H1 (cell line): ENCODE results near the gene ARHGEF28. TPM values are rescaled to one million over a fixed set of nuclear protein-coding genes. Genes with fewer than 3 reads are reported as not detected.

ENCODE experiments used
- CTCF ChIA-PET: fragments of 300-600 bp; sonication (Branson Sonifier 250); formaldehyde crosslinking; loops from one replicate; lab custom pipeline; 2021; ENCODE audit not compliant: partially characterized antibody; lab: Charles Lee
- POLR2A ChIA-PET: fragments of 300-600 bp; sonication (Branson Sonifier 250); formaldehyde crosslinking; loops from one replicate; lab custom pipeline; 2021; ENCODE audit warnings: inconsistent platforms; ENCODE audit not compliant: partially characterized antibody; lab: Charles Lee
- DNase-seq, 2 experiments: peaks; one replicate each; pipeline versions ENCODE4 v3.0.0 to v3.0.0-alpha.2; 2010 to 2022; ENCODE audit warnings: low spot score in 2 of 2, low read depth in 1 of 2, mixed read lengths in 1 of 2
- FAIRE-seq: peaks from 2 replicates; lab custom pipeline; 2011; peaks lifted over from hg19 to GRCh38; lab: Jason Lieb, UNC
- H2AFZ ChIP-seq: 2 replicates; pipeline ENCODE4 v1.8.1; 2012; ENCODE audit warnings: low read length, inconsistent platforms
- H2AK5ac ChIP-seq: 2 replicates; pipeline ENCODE4 v1.6.1; 2013; ENCODE audit warnings: low read depth, low read length
- H2BK120ac ChIP-seq: replicated peaks from 2 replicates; pipeline ENCODE3; 2013; ENCODE audit warnings: low read depth, low read length, inconsistent platforms
- H2BK12ac ChIP-seq: 2 replicates; pipeline ENCODE4 v1.6.1; 2013; ENCODE audit warnings: low read depth, low read length
- H2BK15ac ChIP-seq: 2 replicates; pipeline ENCODE4 v1.6.1; 2013; ENCODE audit warnings: low read length
- H2BK20ac ChIP-seq: 2 replicates; pipeline ENCODE4 v1.6.1; 2013; ENCODE audit warnings: low read length
- H2BK5ac ChIP-seq: 2 replicates; pipeline ENCODE4 v1.6.1; 2013; ENCODE audit warnings: low read depth, low read length
- H3K14ac ChIP-seq: 2 replicates; pipeline ENCODE4 v1.6.1; 2013; ENCODE audit warnings: inconsistent platforms; ENCODE audit not compliant: insufficient read length
- H3K18ac ChIP-seq: 2 replicates; pipeline ENCODE4 v1.6.1; 2013; ENCODE audit warnings: low read length; ENCODE audit errors: extremely low read depth
- H3K23ac ChIP-seq: 2 replicates; pipeline ENCODE4 v1.6.1; 2013; ENCODE audit warnings: inconsistent platforms; ENCODE audit not compliant: insufficient read length
- H3K23me2 ChIP-seq: 2 replicates; pipeline ENCODE4 v1.6.1; 2013; ENCODE audit warnings: low read depth, low read length
- H3K27ac ChIP-seq: 2 replicates; pipeline ENCODE4 v1.6.1; 2011; ENCODE audit warnings: low read depth, low read length, inconsistent platforms
- H3K27me3 ChIP-seq, 4 experiments: replicated peaks in 1 of 4; 1 replicate in 1 of 4; 2 replicates in 3 of 4; pipeline versions ENCODE4 v1.6.1 to v1.8.1; 2011 to 2013; ENCODE audit warnings: low read length in 3 of 4, mild to moderate bottlenecking in 3 of 4, inconsistent platforms in 2 of 4, mixed read lengths in 2 of 4, moderate library complexity in 1 of 4; ENCODE audit not compliant: control insufficient read depth in 3 of 4, insufficient read depth in 3 of 4; ENCODE audit errors: extremely low read depth in 1 of 4
- H3K36me3 ChIP-seq, 4 experiments: 2 replicates each; pipeline versions ENCODE4 v1.6.1 to v1.8.1; 2011 to 2013; ENCODE audit warnings: mild to moderate bottlenecking in 4 of 4, low read length in 3 of 4, moderate library complexity in 2 of 4, control low read depth in 1 of 4, inconsistent platforms in 1 of 4; ENCODE audit not compliant: insufficient read depth in 4 of 4, control insufficient read depth in 2 of 4
- H3K4ac ChIP-seq: replicated peaks from 2 replicates; pipeline ENCODE3; 2013; ENCODE audit warnings: low read length, low read depth, mixed read lengths, inconsistent platforms; ENCODE audit not compliant: insufficient read length
- H3K4me1 ChIP-seq, 4 experiments: replicated peaks in 1 of 4; 1 replicate in 1 of 4; 2 replicates in 3 of 4; pipeline versions ENCODE4 v1.6.1 to v1.8.1; 2011 to 2013; ENCODE audit warnings: low read length in 3 of 4, inconsistent platforms in 2 of 4, mixed read lengths in 1 of 4; ENCODE audit not compliant: insufficient read depth in 4 of 4, control insufficient read depth in 3 of 4
- H3K4me2 ChIP-seq, 2 experiments: 2 replicates each; pipeline versions ENCODE4 v1.6.1 to v1.8.1; 2011 to 2013; ENCODE audit warnings: low read depth in 2 of 2, low read length in 2 of 2, control low read depth in 1 of 2, inconsistent platforms in 1 of 2, mild to moderate bottlenecking in 1 of 2; ENCODE audit not compliant: insufficient read depth in 1 of 2
- H3K4me3 ChIP-seq, 4 experiments: fragments of 200-600, 300-600 bp in 1 of 4; sonication (generic), shearing (Covaris generic), sonication (Bioruptor Twin) in 1 of 4; 2 replicates each; pipeline versions ENCODE4 v1.5.1 to v1.8.1; 2011 to 2016; ENCODE audit warnings: low read length in 4 of 4, low read depth in 3 of 4, control low read depth in 2 of 4, inconsistent platforms in 2 of 4, mild to moderate bottlenecking in 2 of 4, mixed read lengths in 1 of 4, moderate library complexity in 1 of 4; ENCODE audit not compliant: insufficient read depth in 2 of 4; ENCODE audit errors: extremely low read depth in 1 of 4
- H3K56ac ChIP-seq: replicated peaks from 2 replicates; pipeline ENCODE3; 2013; ENCODE audit warnings: low read depth, mild to moderate bottlenecking, mixed read lengths, low read length, inconsistent platforms; ENCODE audit not compliant: insufficient read length
- H3K79me1 ChIP-seq: 2 replicates; pipeline ENCODE4 v1.6.1; 2013; ENCODE audit warnings: low read depth, low read length, control low read depth
- H3K79me2 ChIP-seq, 2 experiments: 2 replicates each; pipeline versions ENCODE4 v1.6.1 to v1.8.1; 2012 to 2013; ENCODE audit warnings: low read length in 2 of 2, mild to moderate bottlenecking in 2 of 2, inconsistent platforms in 1 of 2; ENCODE audit not compliant: insufficient read depth in 2 of 2, control insufficient read depth in 1 of 2
- H3K9ac ChIP-seq, 4 experiments: replicated peaks in 1 of 4; 1 replicate in 1 of 4; 2 replicates in 3 of 4; pipeline versions ENCODE4 v1.6.1 to v1.8.1; 2011 to 2013; ENCODE audit warnings: low read depth in 3 of 4, low read length in 3 of 4, control low read depth in 2 of 4, mild to moderate bottlenecking in 2 of 4, moderate library complexity in 2 of 4, inconsistent platforms in 1 of 4; ENCODE audit errors: extremely low read depth in 1 of 4
- H3K9me3 ChIP-seq, 2 experiments: 2 replicates each; pipeline versions ENCODE4 v1.6.1 to v1.8.1; 2012 to 2013; ENCODE audit warnings: mild to moderate bottlenecking in 2 of 2, moderate library complexity in 2 of 2, control low read depth in 1 of 2, inconsistent platforms in 1 of 2, low read depth in 1 of 2, low read length in 1 of 2, mixed read lengths in 1 of 2; ENCODE audit not compliant: insufficient read depth in 2 of 2
- H4K20me1 ChIP-seq, 2 experiments: replicated peaks in 1 of 2; 2 replicates each; pipeline versions ENCODE3 to v1.8.1; 2011 to 2013; ENCODE audit warnings: inconsistent platforms in 2 of 2, low read length in 2 of 2, mild to moderate bottlenecking in 1 of 2; ENCODE audit not compliant: insufficient read depth in 2 of 2, control insufficient read depth in 1 of 2
- H4K5ac ChIP-seq: 2 replicates; pipeline ENCODE4 v1.6.1; 2013; ENCODE audit warnings: low read length, low read depth, mixed read lengths, inconsistent platforms; ENCODE audit not compliant: insufficient read length
- H4K8ac ChIP-seq: 2 replicates; pipeline ENCODE4 v1.8.0; 2013; ENCODE audit warnings: mild to moderate bottlenecking, moderate library complexity, low read length, inconsistent platforms; ENCODE audit not compliant: insufficient read depth; ENCODE audit errors: extremely low read depth
- H4K91ac ChIP-seq: replicated peaks from 2 replicates; pipeline ENCODE3; 2013; ENCODE audit warnings: low read length, mixed read lengths, inconsistent platforms; ENCODE audit not compliant: insufficient read length
- KDM1A ChIP-seq: fragments of 200-600, 300-600 bp; sonication (generic); IDR thresholded peaks from 2 replicates; pipeline ENCODE4 v1.7.1; 2016; ENCODE audit warnings: mild to moderate bottlenecking, low read length, borderline replicate concordance
- RBBP5 ChIP-seq: IDR thresholded peaks from 2 replicates; pipeline ENCODE4 v1.7.1; 2012; ENCODE audit warnings: low read depth, mild to moderate bottlenecking, inconsistent platforms, low read length, moderate library complexity, borderline replicate concordance
- RFX5 ChIP-seq: IDR thresholded peaks from 2 replicates; pipeline ENCODE4 v1.6.1; 2011; ENCODE audit warnings: low read depth, low read length, improper control_type of control experiment, borderline replicate concordance
- WGBS, 2 experiments: shearing (Covaris generic) in 1 of 2; methylation state at CpG; one replicate each; pipeline versions ENCODE4 v1.1.6 to v1.1.7; 2013 to 2015; ENCODE audit warnings: low lambda C conversion rate in 2 of 2, mixed read lengths in 2 of 2, inconsistent platforms in 1 of 2, low coverage in 1 of 2, missing lambda C conversion rate in 1 of 2; ENCODE audit not compliant: insufficient replicate concordance in 2 of 2, insufficient coverage in 1 of 2, insufficient read length in 1 of 2; ENCODE audit errors: extremely low coverage in 1 of 2, missing lambda C conversion rate in 1 of 2; 5-methylcytosine and 5-hydroxymethylcytosine counted together
- polyA plus RNA-seq, 7 experiments: library from polyadenylated mRNA; depleted of rRNA in 3 of 7; stranded (reverse) in 5 of 7; unstranded in 2 of 7; fragments of >200 nt in 5 of 7; fragments of 200-250 nt in 2 of 7; gene quantifications; 1 replicate in 5 of 7; 2 replicates in 1 of 7; 4 replicates in 1 of 7; pipeline versions ENCODE4 v1.2.1 to v1.2.3, GENCODE V29; 2011 to 2013; ENCODE audit warnings: missing spikeins in 2 of 7, mixed read lengths in 2 of 7
- total RNA-seq: library from RNA; stranded (reverse); fragmentation: NEBNext Ultra II Directional; extraction: Animal tissue kit (Norgen Biotek cat#: 25700); gene quantifications from 2 replicates; pipeline ENCODE4 v1.2.1, GENCODE V29; 2021

The ARHGEF28 gene
- total and polyA plus RNA-seq, 2 of the 8 experiments (the other 6 are each of a cell fraction or from before 2014, with no cell fraction given) = 0.33 to 1.0 TPM

- Histone ChIP-seq H3K9me3 (no peaks in the 10 kb centered on the region), H3K4me2 (no peak overlapping the region), H3K79me2 (no peaks in the 10 kb centered on the region), H3K18ac (no peak overlapping the region), H3K23me2 (peaks cover 6% of the 10 kb centered on the region; the same call in 1 of the 2 replicates), H3K9ac (no peak overlapping the region), H3K27ac (no peak overlapping the region), H3K4ac (no peak overlapping the region), H2AK5ac (no peak overlapping the region), H3K27me3 (peaks cover 8 to 20% (median 13%) of the 10 kb centered on the region in 4 experiments), H3K23ac (no peak overlapping the region), H4K20me1 (no peaks in the 10 kb centered on the region), H3K56ac (no peak overlapping the region), H4K8ac (no peak overlapping the region), H3K36me3 (no peaks in the 10 kb centered on the region), H3K14ac (no peak overlapping the region), H2AFZ (no peak overlapping the region), H2BK20ac (no peak overlapping the region), H2BK15ac (no peak overlapping the region), H2BK5ac (no peak overlapping the region), H4K91ac (no peak overlapping the region), H3K79me1 (no peaks in the 10 kb centered on the region), H2BK12ac (no peak overlapping the region), H3K4me3 (no peak overlapping the region), H2BK120ac (no peak overlapping the region), H3K4me1 (peaks cover 0 to 11% (median 1%) of the 10 kb centered on the region in 4 experiments; a peak in 2 of 7 replicates), H4K5ac (no peak overlapping the region)
- ChIA-PET POLR2A (interaction anchor here (1.4 kb wide), 1 partner anchor 58 kb away, joined by 4 read pairs; the partner anchor contains the start of genes ANKRA2 and UTP15), CTCF (interaction anchor here (0.6 to 5.5 kb wide), 5 partner anchors 25 to 81 kb away, joined by 3 to 24 read pairs (median 4); no protein-coding TSS in a partner anchor)
- no peak for TF ChIP-seq RFX5
- peak; percentile 53; the same call in 1 of the 2 replicates for TF ChIP-seq KDM1A
- no peak for TF ChIP-seq RBBP5
- no peak for FAIRE-seq
- DNase-seq = no peak
- 91% methylated on average over 2 of the region's 2 CpGs; no CpG with 5 or more reads in 1 of the 2 experiments for WGBS, 2 experiments
These were observed 2.9 kb upstream of the ARHGEF28 start for GRCh38 chr5:73623060-73623459.
